GM12878 (cell line): ENCODE results near the gene IFNGR2.

Experiments used
- BCL11A ChIP-seq: IDR thresholded peaks from 2 replicates; pipeline ENCODE4 v1.6.1; 2011; ENCODE audit warnings: low read depth, low read length
- CTCF ChIP-seq, 3 experiments: IDR thresholded peaks in 2 of 3; conservative IDR thresholded peaks in 1 of 3; 2 replicates each; pipeline ENCODE4 v1.5.1; 2011; ENCODE audit warnings: low read depth in 3 of 3, low read length in 3 of 3, mild to moderate bottlenecking in 3 of 3, control low read depth in 2 of 3, moderate library complexity in 2 of 3, inconsistent platforms in 1 of 3, mixed read lengths in 1 of 3; ENCODE audit not compliant: control insufficient read depth in 2 of 3, insufficient read depth in 1 of 3; ENCODE audit errors: extremely low read depth in 1 of 3
- LARP7 ChIP-seq: fragments of 450-650 bp; IDR thresholded peaks from 2 replicates; pipeline ENCODE4 v1.6.1; 2017; ENCODE audit warnings: mild to moderate bottlenecking
- MXI1 ChIP-seq: fragments of 150-350 bp; IDR thresholded peaks from 2 replicates; pipeline ENCODE4 v1.6.1; 2011; ENCODE audit warnings: low read depth, mild to moderate bottlenecking, inconsistent platforms, low read length, improper control_type of control experiment
- NRF1 ChIP-seq: conservative IDR thresholded peaks from 2 replicates; pipeline ENCODE4 v1.6.1; 2011; ENCODE audit warnings: mild to moderate bottlenecking, low read depth, low read length, improper control_type of control experiment
- POLR2A ChIP-seq: IDR thresholded peaks from 2 replicates; pipeline ENCODE4 v1.6.1; 2011; ENCODE audit warnings: low read depth, mild to moderate bottlenecking, low read length
- POLR2AphosphoS5 ChIP-seq: IDR thresholded peaks from 2 replicates; pipeline ENCODE4 v1.6.1; 2011; ENCODE audit warnings: mild to moderate bottlenecking, low read length, inconsistent platforms
- SIN3A ChIP-seq: IDR thresholded peaks from 2 replicates; pipeline ENCODE4 v1.6.1; 2012; ENCODE audit warnings: low read depth, low read length, improper control_type of control experiment
- SRF ChIP-seq, 2 experiments: IDR thresholded peaks; 2 replicates each; pipeline ENCODE4 v1.6.1; 2011; ENCODE audit warnings: low read depth in 2 of 2, low read length in 2 of 2, mild to moderate bottlenecking in 1 of 2, moderate library complexity in 1 of 2

DNA sequence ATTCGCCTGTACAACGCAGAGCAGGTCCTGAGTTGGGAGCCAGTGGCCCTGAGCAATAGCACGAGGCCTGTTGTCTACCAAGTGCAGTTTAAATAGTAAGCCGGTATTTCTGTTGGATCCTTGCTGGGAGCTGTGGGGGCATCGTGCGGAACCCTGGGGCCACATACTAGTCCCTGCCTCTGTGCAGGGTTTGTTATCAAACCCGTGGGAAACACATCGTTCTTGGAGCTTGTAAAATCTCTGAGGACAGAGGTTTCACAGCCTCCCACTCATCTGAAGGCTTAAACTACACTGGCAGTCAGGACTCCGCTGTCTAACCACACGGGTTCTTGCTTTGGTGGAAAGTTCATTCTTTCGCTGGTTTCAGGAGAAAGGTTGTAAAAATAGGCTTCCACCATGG is 11.7 kb downstream of the IFNGR2 start:
- TF ChIP-seq CTCF (IDR thresholded peaks at IDR 0.05 in 2 of 3, conservative IDR thresholded peaks at IDR 0.05 in 1 of 3; ENCODE audit: control insufficient read depth in 2 of 3, extremely low read depth in 1 of 3, insufficient read depth in 1 of 3, low read depth in 3 of 3, low read length in 3 of 3) (no peak), POLR2AphosphoS5 (no peak), POLR2A (no peak), SRF (IDR thresholded peaks at IDR 0.05; ENCODE audit: low read depth in 2 of 2, low read length in 2 of 2) (no peak), LARP7 (no peak), MXI1 (no peak), SIN3A (no peak), BCL11A (no peak), NRF1 (no peak)
